Fibroblast of skin of scalp (primary cell): ENCODE results near the gene TFAP2A.

Experiments used
- DNase-seq: peaks from one replicate; pipeline ENCODE4 v3.0.0-alpha.2; 2013

TFAP2A gene

DNA sequence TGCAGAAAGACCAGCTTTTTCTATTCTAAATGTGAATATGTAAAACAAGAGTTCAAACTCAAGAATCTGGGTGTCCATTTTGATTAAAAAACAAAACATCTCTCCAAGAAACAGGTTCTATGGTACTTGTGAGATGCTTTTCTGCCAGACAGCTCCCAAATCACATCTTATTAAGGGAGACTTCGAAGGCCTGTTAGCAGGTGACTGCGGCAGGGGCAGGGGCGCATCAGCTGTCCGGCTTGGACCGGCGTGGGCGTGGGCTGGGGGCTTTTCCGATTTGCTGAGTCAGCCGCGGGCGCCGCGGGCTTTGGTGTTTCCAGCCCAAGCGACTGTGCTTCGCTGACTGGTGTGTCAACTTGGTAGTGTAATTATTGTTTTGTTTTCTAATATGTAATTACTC, 32.6 kb downstream of the TFAP2A start:
- no peak for DNase-seq

DNA sequence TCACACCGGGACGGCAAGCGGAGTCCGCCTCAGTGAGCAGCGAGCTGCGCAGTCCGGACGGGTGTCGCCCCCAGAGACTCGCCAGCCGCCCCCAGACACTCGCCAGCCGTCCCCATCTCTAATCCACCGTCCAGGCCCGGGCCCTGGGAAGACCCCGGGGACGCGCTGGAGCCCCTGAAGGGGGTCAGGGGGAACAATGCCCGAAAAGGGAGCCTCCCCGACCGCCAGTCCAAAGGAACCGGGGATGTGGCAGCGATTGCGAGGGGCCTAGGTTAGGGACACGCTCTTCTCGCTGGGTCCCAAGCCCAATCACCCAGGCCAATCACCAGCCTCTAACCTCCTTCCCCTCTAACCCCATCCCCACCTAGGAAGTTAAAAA, 33.1 kb downstream of the TFAP2A start:
- DNase-seq = no peak

DNA sequence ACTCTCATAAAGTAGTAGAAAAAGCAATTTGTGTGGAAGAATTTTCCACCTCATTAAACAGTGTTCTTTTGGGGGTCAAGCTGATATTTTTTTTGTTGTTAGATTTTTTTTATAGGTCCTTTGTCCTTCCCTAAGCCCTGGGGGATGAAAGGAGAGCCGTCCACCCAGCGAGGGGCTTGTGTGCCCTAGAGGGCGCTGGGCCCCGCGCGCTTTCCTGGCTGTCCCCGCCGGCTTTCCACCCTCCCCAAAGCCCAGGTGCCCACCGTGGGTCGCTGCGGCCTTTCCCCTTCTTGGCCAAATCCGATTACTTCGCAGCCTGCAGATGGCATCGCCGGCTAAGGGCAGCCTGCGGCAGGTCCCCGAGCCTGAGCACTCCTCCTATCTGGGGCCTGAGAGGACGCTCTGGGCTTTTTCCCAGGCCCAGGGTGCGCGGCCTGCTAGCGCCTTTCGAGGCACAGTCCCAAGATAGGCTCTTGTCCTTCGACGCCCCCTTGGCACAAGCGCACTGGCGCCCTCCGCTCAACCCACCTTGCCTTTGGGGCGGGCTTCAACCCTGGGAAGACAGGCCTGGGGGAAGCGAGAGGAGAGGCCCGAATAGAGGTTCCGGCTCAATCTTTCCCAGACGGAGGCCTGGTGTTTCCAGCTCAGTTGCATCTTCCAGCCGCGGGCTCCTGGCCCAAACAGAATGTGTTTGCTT, 33.6 kb downstream of the TFAP2A start:
- peak; percentile 1 for DNase-seq

DNA sequence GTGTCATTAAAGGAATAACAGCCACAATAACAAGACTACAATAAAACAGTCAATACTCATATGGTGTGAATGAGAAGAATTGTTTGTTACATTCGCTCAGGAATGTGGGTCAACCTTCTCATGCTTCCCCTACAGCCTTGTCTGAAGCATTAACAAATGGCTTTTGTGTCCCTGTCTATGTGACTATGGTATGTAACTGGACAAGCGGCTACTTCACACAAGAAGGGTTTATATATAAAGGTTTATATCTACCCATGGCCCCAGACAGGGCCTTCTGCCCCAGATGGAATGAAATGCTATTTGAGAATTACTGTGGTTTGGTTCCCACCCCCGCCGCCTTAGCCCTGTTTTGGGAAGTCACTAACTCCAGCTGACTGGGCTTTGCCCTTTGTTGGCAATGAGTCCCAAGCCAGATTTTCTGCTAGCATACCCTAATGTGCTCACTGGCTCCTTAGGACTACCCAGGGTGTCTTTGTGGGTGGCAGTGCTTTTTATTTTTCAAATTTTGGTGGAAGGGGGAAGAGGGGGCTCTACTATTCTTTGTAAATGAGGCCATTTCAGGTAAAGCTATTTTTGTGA, 39.4 kb downstream of the TFAP2A start:
- DNase-seq = no peak

DNA sequence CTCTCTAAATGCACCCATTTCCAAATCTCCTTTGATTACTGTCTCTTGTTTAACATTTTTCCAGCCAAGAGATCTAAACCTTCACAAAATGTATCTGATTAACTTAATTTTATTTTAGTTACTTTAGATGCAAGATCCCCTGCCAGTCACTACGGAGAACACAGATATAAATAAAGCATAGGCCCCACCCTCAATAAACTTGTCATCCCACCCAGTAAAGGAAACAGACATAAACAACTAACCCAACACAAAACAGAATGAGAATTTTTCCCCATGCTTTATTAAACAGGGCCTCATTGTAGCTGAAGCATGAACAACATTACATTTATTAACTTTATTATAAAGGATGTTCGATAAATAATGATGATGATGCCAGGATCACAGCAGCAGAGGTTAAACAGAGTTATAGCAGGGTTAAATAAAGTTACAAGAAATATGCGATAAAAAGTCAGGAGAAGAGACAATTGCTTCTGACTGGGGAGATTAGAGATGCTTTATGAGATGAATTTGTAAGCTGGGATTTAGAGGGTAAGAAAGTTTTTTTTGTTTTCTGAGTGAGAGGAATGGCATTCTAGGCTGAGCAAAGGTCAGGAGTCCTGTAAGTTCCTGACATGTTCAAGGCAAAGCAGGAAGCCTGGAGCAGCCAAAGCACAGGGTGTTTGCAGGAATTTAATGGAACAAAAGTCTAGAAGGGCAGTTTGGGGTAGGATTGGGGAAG, 41.1 kb downstream of the TFAP2A start:
- no peak for DNase-seq

DNA sequence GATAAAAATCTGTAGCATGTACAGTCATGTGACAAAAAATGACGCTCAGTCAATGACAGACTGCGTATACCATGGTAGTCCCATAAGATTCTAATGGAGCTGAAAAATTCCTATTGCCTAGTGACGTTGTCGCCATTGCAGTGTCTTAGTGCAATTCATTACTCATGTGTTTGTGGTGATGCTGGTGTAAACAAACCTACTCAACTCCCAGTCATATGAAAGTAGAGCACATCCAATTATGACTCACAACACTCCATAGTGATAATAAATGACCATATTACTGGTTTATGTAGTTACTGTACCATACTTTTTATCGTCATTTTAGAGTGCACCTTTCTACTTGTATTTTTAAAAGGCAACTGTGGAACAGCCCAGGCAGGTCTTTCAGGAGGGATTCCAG, 45.0 kb downstream of the TFAP2A start:
- DNase-seq = no peak

DNA sequence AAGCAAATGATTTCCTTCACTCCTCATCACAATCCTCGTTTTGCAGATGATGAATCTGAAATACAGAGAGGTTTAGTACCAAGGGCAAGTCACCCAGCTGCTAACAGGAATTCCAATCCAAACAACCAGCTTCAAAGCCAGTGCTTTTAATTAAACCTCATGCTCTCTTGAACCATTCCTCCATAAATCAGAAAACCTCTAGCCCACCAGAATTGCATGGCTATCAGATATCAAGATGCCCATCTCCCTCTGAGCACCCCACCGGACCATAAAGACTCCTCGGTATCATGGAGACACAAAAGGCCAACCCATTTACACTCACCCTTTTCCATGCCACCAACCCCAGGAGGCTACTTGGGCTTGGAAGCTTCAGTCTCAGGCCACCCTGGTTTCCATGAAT, 46.0 kb downstream of the TFAP2A start:
- DNase-seq = no peak

DNA sequence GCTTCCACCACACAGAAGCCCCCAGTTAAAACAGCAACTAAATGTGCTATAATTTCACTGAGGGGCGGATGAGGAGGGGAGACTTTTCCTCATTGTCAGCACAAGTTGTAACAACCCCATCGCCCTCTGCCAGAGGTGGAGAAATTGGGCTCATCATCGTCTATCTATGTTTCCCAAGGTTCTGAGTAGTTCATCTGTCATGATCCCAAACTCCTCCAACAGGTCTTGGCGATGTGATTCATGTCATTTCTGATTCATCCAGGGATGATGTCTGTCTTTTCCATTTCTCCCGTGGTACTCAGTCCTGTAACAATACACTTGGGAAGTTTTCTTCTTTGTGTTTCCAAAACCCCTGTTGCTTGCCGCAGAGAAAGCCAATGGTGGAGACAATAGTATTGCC, 51.0 kb downstream of the TFAP2A start:
- no peak for DNase-seq

DNA sequence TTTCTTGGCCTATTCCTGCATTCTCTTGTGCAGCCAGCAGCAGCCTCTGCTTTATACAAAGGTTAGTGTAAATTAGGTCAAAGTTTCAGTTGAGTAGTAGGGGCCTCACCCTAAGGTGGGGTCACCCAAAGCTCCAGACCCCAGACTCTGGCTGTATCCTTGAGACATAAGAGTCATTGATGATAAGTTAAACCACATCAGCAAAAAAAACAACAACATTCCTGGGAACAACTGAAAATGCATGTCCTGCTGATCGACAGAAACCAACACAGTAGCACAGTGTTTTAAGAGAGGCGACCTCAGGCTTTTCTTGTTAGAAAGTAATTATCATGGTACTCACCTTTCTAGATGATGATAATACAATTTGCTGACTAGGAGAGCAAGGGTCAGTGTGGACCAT, 52.6 kb downstream of the TFAP2A start:
- no peak for DNase-seq

DNA sequence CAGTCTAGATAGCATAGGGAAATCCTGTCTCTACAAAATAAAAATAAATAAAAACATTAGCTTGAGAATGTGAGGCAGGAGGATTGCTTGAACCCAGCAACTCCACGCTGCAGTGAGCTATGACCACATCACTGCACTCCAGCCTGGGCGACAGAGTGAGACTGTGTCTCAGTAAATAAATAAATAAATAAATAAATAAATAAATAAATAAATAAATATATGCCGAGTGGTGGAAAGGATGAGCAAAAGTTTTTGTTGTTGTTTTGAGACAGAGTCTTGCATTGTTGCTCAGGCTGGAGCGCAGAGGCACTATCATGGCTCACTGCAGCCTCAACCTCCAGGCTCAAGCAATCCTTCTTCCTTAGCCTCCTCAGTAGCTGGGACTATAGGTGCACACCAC, 53.4 kb downstream of the TFAP2A start:
- no peak for DNase-seq

DNA sequence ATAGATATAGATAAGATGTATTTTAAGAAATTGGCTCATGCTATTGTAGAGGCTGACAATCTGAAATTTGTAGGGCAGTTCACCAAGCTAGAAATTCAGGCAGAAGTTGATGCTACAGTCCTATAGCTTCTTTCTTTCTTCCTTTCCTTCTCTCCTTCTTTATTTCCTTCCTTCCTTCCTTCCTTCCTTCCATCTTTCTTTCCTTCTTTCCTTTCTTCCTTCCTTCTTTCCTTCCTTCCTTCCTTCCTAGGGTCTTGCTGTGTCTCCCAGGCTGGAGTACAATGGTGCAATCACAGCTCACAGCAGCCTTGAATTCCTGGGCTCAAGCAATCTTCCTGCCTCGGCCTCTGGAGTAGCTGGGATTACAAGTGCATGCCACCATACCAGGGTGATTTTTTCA, 55.3 kb downstream of the TFAP2A start:
- no peak for DNase-seq

DNA sequence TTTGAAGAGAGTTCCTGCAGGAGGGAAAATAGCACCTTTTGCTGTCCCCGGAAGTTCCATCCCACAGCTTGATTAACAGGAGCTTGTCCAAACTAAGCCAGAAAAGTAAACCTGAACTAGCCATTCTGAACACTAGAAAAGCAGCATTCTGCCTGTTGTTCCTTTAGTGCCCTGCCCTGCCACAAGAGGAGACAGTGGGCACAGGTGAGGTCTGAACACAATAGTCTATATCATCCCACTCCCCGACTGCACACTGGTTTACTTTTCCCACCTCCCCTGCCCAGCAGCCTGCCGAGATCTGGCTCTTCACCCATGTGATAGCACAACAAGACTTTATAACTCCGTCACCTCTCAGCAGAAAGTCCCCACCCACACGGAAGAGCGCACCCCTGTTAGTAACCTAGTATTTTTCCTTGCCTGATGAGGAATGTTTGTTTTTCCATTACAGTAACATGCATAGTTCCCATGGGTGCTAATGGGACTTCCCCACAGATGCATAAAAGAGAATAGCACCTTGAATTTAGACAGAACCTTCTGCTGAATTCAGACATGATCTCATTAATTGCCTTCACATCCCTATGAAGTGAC, 59.7 kb downstream of the TFAP2A start:
- DNase-seq = no peak

DNA sequence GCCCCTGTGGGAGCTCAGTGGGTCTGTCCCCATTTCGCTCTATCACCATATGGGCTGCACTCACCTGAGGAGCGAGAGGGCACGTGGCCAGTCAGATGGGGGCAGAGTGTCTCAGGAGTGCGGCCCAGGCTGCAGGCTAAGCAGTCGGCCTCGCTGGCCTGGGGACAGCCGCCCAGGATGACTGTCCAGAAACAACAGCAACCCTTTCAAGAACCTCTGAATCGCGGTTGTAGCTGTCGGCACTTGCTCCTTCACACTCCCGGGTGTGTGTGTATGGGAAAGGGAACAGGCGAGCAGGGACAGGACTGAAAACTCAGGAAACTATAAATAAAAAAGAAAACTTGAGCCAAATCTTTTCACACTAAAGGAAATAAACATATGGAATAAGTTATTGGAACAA, 63.1 kb downstream of the TFAP2A start:
- no peak for DNase-seq

DNA sequence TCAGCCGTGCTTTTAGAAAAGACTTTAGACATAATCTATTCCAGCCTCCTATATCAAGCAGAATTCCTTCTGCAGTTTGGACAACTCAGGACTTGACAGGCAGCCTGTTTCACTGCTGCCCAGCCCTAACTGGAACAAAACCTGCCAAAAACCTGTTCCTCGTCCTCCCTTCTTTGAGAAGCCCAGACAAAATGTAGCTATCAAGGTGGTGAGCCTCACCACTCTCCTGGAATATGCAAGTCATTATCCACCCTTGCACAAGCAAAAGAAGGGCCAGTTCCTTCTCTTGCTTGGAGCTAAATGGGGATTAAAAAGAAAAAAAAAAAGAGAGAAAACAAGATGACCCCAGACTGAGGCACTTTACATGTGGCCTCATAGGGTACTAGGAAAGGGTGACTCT, 64.2 kb downstream of the TFAP2A start:
- DNase-seq = no peak

DNA sequence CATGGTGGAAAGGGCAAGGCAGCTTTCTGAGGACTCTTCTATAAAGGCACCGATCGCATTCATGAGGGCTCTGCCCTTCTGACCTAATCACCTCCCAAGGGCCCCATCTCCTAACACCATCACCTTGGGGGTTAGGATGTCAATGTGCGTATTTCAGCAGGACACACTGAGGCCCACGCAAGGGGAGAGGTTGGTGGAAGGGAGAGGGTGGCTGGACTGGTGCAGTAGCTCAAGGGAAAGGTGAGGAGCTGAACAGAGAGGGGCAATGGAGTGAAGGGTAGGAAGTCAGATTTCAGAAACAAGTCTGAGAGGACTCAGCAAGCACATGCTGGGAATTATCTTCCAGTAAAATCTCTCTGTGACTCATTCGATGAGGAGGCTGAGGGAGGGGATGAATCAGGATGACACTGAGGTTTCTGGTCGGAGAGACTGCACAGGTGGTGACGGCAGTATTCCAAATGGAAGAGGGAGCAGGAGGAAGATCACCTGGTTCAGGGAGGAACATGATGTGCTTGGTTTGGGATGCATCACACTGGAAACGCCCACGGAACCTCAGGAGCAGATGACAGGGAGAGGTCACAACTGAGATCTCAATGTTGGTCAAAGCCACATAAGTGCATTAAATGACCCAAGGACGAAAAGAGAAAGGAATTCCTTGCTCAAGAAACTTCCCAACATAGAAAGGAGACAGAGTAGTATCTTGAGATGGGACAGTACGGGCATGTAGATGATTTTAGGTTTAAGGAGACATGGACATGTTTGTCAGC, 67.1 kb downstream of the TFAP2A start:
- no peak for DNase-seq
